B cell (primary cell): ENCODE results near the gene LATS1. TPM values are rescaled to one million over a fixed set of nuclear protein-coding genes. Genes with fewer than 3 reads are reported as not detected.
"Not testable (repeated sequence)": the region's sequence is repeated elsewhere in the genome, so short reads cannot be mapped to it uniquely, and the experiment has no call there.

Experiments
- ATAC-seq: fragments of 200-7000 bp; cut with Tn5 transposase; one replicate; pipeline ENCODE4 v1.10.0; 2021; ENCODE audit warnings: low read depth, mild to moderate bottlenecking, moderate number of reproducible peaks, moderate library complexity
- CTCF ChIA-PET: fragments of 350-600 bp; sonication (Branson Sonifier 250); formaldehyde crosslinking; loops from one replicate; lab custom pipeline; 2021; ENCODE audit warnings: antibody characterized with exemption, inconsistent platforms; lab: Charles Lee
- POLR2A ChIA-PET: fragments of 350-600 bp; sonication (Branson Sonifier 250); formaldehyde crosslinking; loops from one replicate; lab custom pipeline; 2021; ENCODE audit warnings: antibody characterized with exemption; lab: Charles Lee
- DNase-seq: peaks from one replicate; pipeline ENCODE4 v3.0.0; 2013
- H2AFZ ChIP-seq: 2 replicates; pipeline ENCODE4 v1.6.1; 2012; ENCODE audit warnings: mild to moderate bottlenecking, low read depth, low read length; ENCODE audit not compliant: insufficient read depth, poor library complexity, severe bottlenecking
- H3K27ac ChIP-seq, 2 donors: 1 replicate in 1 of 2; 2 replicates in 1 of 2; pipeline ENCODE4 v1.5.1; 2012 to 2013; ENCODE audit warnings: low read length in 2 of 2, mild to moderate bottlenecking in 2 of 2, moderate library complexity in 1 of 2
- H3K27me3 ChIP-seq, 4 experiments: fragments of 200-600 bp in 1 of 4; sonication (generic) in 1 of 4; replicated peaks in 1 of 4; 1 replicate in 2 of 4; 2 replicates in 2 of 4; pipeline versions ENCODE4 v1.6.1 to v1.7.0; 2013 to 2016; ENCODE audit warnings: low read length in 3 of 4, mild to moderate bottlenecking in 2 of 4, mixed read lengths in 1 of 4, moderate library complexity in 1 of 4; ENCODE audit not compliant: insufficient read depth in 4 of 4, control insufficient read depth in 3 of 4; ENCODE audit errors: control extremely low read depth in 1 of 4
- H3K36me3 ChIP-seq, 2 experiments: replicated peaks in 1 of 2; 1 replicate in 1 of 2; 2 replicates in 1 of 2; pipeline versions ENCODE4 v1.6.1 to v1.7.1; 2013; ENCODE audit warnings: low read length in 1 of 2; ENCODE audit not compliant: insufficient read depth in 2 of 2, control insufficient read depth in 1 of 2; ENCODE audit errors: control extremely low read depth in 1 of 2, extremely low read depth in 1 of 2
- H3K4me1 ChIP-seq, 2 donors: fragments of 200-600 bp in 1 of 2; sonication (generic) in 1 of 2; 1 replicate in 1 of 2; 2 replicates in 1 of 2; pipeline versions ENCODE4 v1.5.1 to v1.6.1; 2013 to 2017; ENCODE audit warnings: low read length in 2 of 2; ENCODE audit not compliant: control insufficient read depth in 2 of 2, insufficient read depth in 2 of 2
- H3K4me2 ChIP-seq: replicated peaks from 2 replicates; pipeline ENCODE3; 2012; ENCODE audit warnings: mild to moderate bottlenecking, low read depth, low read length; ENCODE audit not compliant: poor library complexity, severe bottlenecking
- H3K4me3 ChIP-seq, 5 experiments: fragments of 200-600 bp in 1 of 5; sonication (generic) in 1 of 5; 1 replicate in 3 of 5; 2 replicates in 2 of 5; pipeline versions ENCODE4 v1.5.1 to v1.7.0; 2011 to 2016; ENCODE audit warnings: low read length in 4 of 5, mild to moderate bottlenecking in 4 of 5, low read depth in 2 of 5, control low read depth in 1 of 5, moderate library complexity in 1 of 5; ENCODE audit not compliant: insufficient read depth in 1 of 5; ENCODE audit errors: control extremely low read depth in 1 of 5, extremely low read depth in 1 of 5
- H3K79me2 ChIP-seq: fragments of 200-600 bp; sonication (generic); one replicate; pipeline ENCODE4 v1.6.0; 2016; ENCODE audit warnings: low read length; ENCODE audit not compliant: control insufficient read depth, insufficient read depth
- H3K9ac ChIP-seq: fragments of 200-600 bp; sonication (generic); 2 replicates; pipeline ENCODE4 v1.6.1; 2017; ENCODE audit warnings: mild to moderate bottlenecking, low read length, moderate library complexity
- H3K9me3 ChIP-seq, 3 donors: one replicate each; pipeline versions ENCODE4 v1.6.1 to v1.7.1; 2013; ENCODE audit warnings: low read length in 2 of 3; ENCODE audit not compliant: control insufficient read depth in 2 of 3, insufficient read depth in 1 of 3; ENCODE audit errors: control extremely low read depth in 1 of 3
- H4K20me1 ChIP-seq: 2 replicates; pipeline ENCODE4 v1.6.0; 2012; ENCODE audit warnings: mild to moderate bottlenecking, low read length; ENCODE audit not compliant: insufficient read depth, control insufficient read depth, poor library complexity, severe bottlenecking
- H3K27ac Mint-ChIP-seq: one replicate; pipeline ENCODE4 v1.8.0; 2021; ENCODE audit warnings: mixed read lengths
- H3K27me3 Mint-ChIP-seq: one replicate; pipeline ENCODE4 v1.8.0; 2021; ENCODE audit warnings: mixed read lengths
- H3K4me1 Mint-ChIP-seq: one replicate; pipeline ENCODE4 v1.8.0; 2021; ENCODE audit warnings: mixed read lengths
- H3K4me3 Mint-ChIP-seq: one replicate; pipeline ENCODE4 v1.8.0; 2021; ENCODE audit warnings: mixed read lengths
- H3K9me3 Mint-ChIP-seq: one replicate; pipeline ENCODE4 v1.8.0; 2022; ENCODE audit warnings: mixed read lengths; ENCODE audit not compliant: insufficient read depth
- EZH2 ChIP-seq: IDR thresholded peaks from 2 replicates; pipeline ENCODE4 v1.6.1; 2012; ENCODE audit warnings: borderline replicate concordance, low read depth, mild to moderate bottlenecking, moderate library complexity, low read length; ENCODE audit not compliant: insufficient read depth, poor library complexity, severe bottlenecking
- WGBS: methylation state at CpG from one replicate; pipeline ENCODE4 v1.1.5; 2013; ENCODE audit warnings: missing lambda C conversion rate; ENCODE audit not compliant: insufficient coverage; 5-methylcytosine and 5-hydroxymethylcytosine counted together
- intact Hi-C: fragments of 100-400 bp; cut with micrococcal nuclease; formaldehyde crosslinking; loops from one replicate; pipeline ENCODE4 v1.10.0; 2022
- polyA plus RNA-seq: library from polyadenylated mRNA; depleted of rRNA; stranded (reverse); fragments of >200 nt; gene quantifications from 2 replicates; pipeline ENCODE4 v1.2.3, GENCODE V29; 2012
- total RNA-seq, 2 donors: library from RNA; stranded (reverse); fragments of 120-200 nt in 1 of 2; gene quantifications; 1 replicate in 1 of 2; 2 replicates in 1 of 2; pipeline versions ENCODE4 v1.2.3 to v1.2.4, GENCODE V29; 2013 to 2022
- TF ChIP-seq, protein P1 (sequence below): fragments of 200-600 bp; IDR thresholded peaks from one replicate; pipeline ENCODE4 v1.8.0; 2022; ENCODE audit warnings: antibody characterized with exemption, mild to moderate bottlenecking

LATS1 gene
- total and polyA plus RNA-seq, 2 donors (not counting 1 experiment from before 2014, with no cell fraction given), result 11.6 to 48.0 TPM

DNA sequence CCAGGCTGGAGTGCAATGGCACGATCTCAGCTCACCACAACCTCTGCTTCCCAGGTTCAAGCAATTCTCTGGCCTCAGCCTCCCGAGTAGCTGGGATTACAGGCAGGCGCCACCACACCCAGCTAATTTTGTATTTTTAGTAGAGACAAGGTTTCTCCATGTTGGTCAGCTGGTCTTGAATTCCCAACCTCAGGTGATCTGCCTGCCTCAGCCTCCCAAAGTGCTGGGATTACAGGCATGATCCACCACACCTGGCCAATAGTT lies 35.4 kb upstream of the LATS1 start:
- H3K27ac Mint-ChIP-seq, H3K36me3 ChIP-seq, H3K4me2 ChIP-seq, H2AFZ ChIP-seq, POLR2A ChIA-PET, H3K9me3 ChIP-seq, intact Hi-C loops, H3K4me3 Mint-ChIP-seq, H3K9me3 Mint-ChIP-seq, H3K27ac ChIP-seq, H3K9ac ChIP-seq, DNase-seq, H3K4me3 ChIP-seq, ATAC-seq, H3K27me3 Mint-ChIP-seq, H3K27me3 ChIP-seq: not testable (repeated sequence)
- CTCF ChIA-PET, result interaction anchor here (0.6 to 1.0 kb wide), 2 partner anchors 318 to 725 kb away, joined by 3 read pairs; no protein-coding TSS in a partner anchor
- Histone ChIP-seq H3K79me2 (peaks cover 80% of the 10 kb centered on the region), H4K20me1 (peaks cover 43% of the 10 kb centered on the region), H3K4me1 (peaks cover 21 to 22% of the 10 kb centered on the region in 2 donors)
- WGBS, result no CpG with 5 or more reads among the region's 3 CpGs
- peaks cover 22% of the 10 kb centered on the region for H3K4me1 Mint-ChIP-seq

GRCh38 chr6:149752600-149753373 lies 34.9 kb upstream of the LATS1 start:
- ChIA-PET POLR2A (no interaction called here), CTCF (interaction anchor here (0.7 to 1.0 kb wide), 2 partner anchors 275 to 724 kb away, joined by 3 to 4 read pairs; no protein-coding TSS in a partner anchor)
- H3K4me2 ChIP-seq, result no peak overlapping the region
- H2AFZ ChIP-seq, result no peak overlapping the region
- H3K27ac ChIP-seq, result no peak overlapping the region
- no peaks in the 10 kb centered on the region for H3K9me3 ChIP-seq
- no peaks in the 10 kb centered on the region for H3K36me3 ChIP-seq
- peaks cover 43% of the 10 kb centered on the region for H4K20me1 ChIP-seq
- Mint-ChIP-seq H3K4me3 (no peak overlapping the region), H3K27me3 (no peaks in the 10 kb centered on the region), H3K4me1 (peaks cover 22% of the 10 kb centered on the region), H3K27ac (no peak overlapping the region), H3K9me3 (no peaks in the 10 kb centered on the region)
- no peaks in the 10 kb centered on the region for H3K27me3 ChIP-seq
- no peak for DNase-seq
- H3K79me2 ChIP-seq, result peaks cover 80% of the 10 kb centered on the region
- H3K9ac ChIP-seq, result no peak overlapping the region
- peaks cover 21 to 22% of the 10 kb centered on the region in 2 donors for H3K4me1 ChIP-seq
- intact Hi-C loops, result no loop called here
- TF ChIP-seq EZH2, result no peak
- TF ChIP-seq, protein P1, sequence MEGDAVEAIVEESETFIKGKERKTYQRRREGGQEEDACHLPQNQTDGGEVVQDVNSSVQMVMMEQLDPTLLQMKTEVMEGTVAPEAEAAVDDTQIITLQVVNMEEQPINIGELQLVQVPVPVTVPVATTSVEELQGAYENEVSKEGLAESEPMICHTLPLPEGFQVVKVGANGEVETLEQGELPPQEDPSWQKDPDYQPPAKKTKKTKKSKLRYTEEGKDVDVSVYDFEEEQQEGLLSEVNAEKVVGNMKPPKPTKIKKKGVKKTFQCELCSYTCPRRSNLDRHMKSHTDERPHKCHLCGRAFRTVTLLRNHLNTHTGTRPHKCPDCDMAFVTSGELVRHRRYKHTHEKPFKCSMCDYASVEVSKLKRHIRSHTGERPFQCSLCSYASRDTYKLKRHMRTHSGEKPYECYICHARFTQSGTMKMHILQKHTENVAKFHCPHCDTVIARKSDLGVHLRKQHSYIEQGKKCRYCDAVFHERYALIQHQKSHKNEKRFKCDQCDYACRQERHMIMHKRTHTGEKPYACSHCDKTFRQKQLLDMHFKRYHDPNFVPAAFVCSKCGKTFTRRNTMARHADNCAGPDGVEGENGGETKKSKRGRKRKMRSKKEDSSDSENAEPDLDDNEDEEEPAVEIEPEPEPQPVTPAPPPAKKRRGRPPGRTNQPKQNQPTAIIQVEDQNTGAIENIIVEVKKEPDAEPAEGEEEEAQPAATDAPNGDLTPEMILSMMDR, result no peak
- no peak for ATAC-seq
- whole genome bisulfite sequencing, result 100% methylated on average over 1 of the region's 4 CpGs
- no peak overlapping the region for H3K4me3 ChIP-seq

DNA sequence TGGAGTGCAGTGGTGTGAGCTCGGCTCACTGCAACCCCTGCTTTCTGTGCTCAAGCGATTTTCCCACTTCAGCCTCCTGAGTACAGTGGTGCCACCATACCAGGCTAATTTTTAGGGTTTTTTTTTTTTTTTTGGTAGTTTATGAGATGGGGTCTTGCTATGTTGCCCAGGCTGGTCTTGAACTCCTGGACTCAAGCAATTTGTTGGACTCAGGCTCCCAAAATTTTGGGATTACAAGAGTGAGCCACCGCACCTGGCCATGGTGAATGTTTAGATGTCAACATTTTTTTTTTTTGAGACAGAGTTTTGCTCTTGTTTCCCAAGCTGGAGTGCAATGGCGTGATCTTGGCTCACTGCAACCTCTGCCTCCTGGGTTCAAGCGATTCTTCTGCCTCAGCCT lies 34.0 kb upstream of the LATS1 start:
- peaks cover 21 to 23% of the 10 kb centered on the region in 2 donors for H3K4me1 ChIP-seq
- H3K27me3 ChIP-seq, H3K4me3 Mint-ChIP-seq, H3K9me3 ChIP-seq, POLR2A ChIA-PET, H3K27me3 Mint-ChIP-seq, H3K4me3 ChIP-seq, intact Hi-C loops, H3K4me2 ChIP-seq, H3K9me3 Mint-ChIP-seq, H2AFZ ChIP-seq, DNase-seq, ATAC-seq, H3K9ac ChIP-seq, H3K27ac Mint-ChIP-seq, H3K27ac ChIP-seq, H3K36me3 ChIP-seq: not testable (repeated sequence)
- CTCF ChIA-PET, result interaction anchor here (0.6 kb wide), 1 partner anchor 85 kb away, joined by 4 read pairs; no protein-coding TSS in a partner anchor
- peaks cover 43% of the 10 kb centered on the region for H4K20me1 ChIP-seq
- WGBS, result 100% methylated on average over 4 of the region's 5 CpGs
- peaks cover 27% of the 10 kb centered on the region for H3K4me1 Mint-ChIP-seq
- H3K79me2 ChIP-seq, result peaks cover 84% of the 10 kb centered on the region
